DMS 273 (cell line): ENCODE measurements around the gene LOXL1.
A peak's percentile ranks its signal among the peaks of the same experiment; 100 is the strongest.

Source experiments
- DNase-seq: peaks from one replicate; lab custom pipeline; 2025; ENCODE audit not compliant: unreplicated experiment; lab: John Stamatoyannopoulos, UW

Gene LOXL1

GRCh38 chr15:73926219-73927002 is at the start of gene LOXL1:
Gene LOXL1 (plus strand): TSS chr15:73926462. CDS start chr15:73926784, 322 bp downstream.
- peak; percentile 86 for DNase-seq

GRCh38 chr15:73879426-73879825 is 46.8 kb upstream of the LOXL1 start:
- no peak for DNase-seq

GRCh38 chr15:73881579-73882320 is 44.5 kb upstream of the LOXL1 start:
- DNase-seq = no peak

- no peak for DNase-seq
Observed at GRCh38 chr15:73882761-73883419, 43.4 kb upstream of the LOXL1 start.

GRCh38 chr15:73884159-73884558 is 42.1 kb upstream of the LOXL1 start:
- no peak for DNase-seq

GRCh38 chr15:73885954-73886700 is 40.1 kb upstream of the LOXL1 start:
- no peak for DNase-seq

GRCh38 chr15:73886717-73887345 is 39.4 kb upstream of the LOXL1 start:
- no peak for DNase-seq

- no peak for DNase-seq
Observed at GRCh38 chr15:73887481-73887880, 38.8 kb upstream of the LOXL1 start.

- no peak for DNase-seq
Observed at GRCh38 chr15:73888224-73889041, 37.8 kb upstream of the LOXL1 start.

GRCh38 chr15:73889053-73889761 is 37.1 kb upstream of the LOXL1 start:
- DNase-seq = no peak

GRCh38 chr15:73889762-73890124 is 36.5 kb upstream of the LOXL1 start:
- DNase-seq = no peak

- peak; percentile 63 for DNase-seq
Observed at GRCh38 chr15:73891328-73892315, 34.6 kb upstream of the LOXL1 start.

- no peak for DNase-seq
Observed at GRCh38 chr15:73892446-73893226, 33.6 kb upstream of the LOXL1 start.

GRCh38 chr15:73894133-73894814 is 32.0 kb upstream of the LOXL1 start:
- DNase-seq = no peak

GRCh38 chr15:73897441-73898261 is 28.6 kb upstream of the LOXL1 start:
- DNase-seq = peak; percentile 72
